HG03565 (cell line): ENCODE measurements around the gene CHM.
A peak's percentile ranks its signal among the peaks of the same experiment; 100 is the strongest.
"Not testable (repeated sequence)": the region's sequence is repeated elsewhere in the genome, so short reads cannot be mapped to it uniquely, and the experiment has no call there.

Experiments used
- ATAC-seq: cut with Tn5 transposase; IDR thresholded peaks from one replicate; pipeline ENCODE4 v1.9.1; 2021; ENCODE audit warnings: mild to moderate bottlenecking, moderate library complexity; ENCODE audit not compliant: unreplicated experiment

Gene CHM

DNA sequence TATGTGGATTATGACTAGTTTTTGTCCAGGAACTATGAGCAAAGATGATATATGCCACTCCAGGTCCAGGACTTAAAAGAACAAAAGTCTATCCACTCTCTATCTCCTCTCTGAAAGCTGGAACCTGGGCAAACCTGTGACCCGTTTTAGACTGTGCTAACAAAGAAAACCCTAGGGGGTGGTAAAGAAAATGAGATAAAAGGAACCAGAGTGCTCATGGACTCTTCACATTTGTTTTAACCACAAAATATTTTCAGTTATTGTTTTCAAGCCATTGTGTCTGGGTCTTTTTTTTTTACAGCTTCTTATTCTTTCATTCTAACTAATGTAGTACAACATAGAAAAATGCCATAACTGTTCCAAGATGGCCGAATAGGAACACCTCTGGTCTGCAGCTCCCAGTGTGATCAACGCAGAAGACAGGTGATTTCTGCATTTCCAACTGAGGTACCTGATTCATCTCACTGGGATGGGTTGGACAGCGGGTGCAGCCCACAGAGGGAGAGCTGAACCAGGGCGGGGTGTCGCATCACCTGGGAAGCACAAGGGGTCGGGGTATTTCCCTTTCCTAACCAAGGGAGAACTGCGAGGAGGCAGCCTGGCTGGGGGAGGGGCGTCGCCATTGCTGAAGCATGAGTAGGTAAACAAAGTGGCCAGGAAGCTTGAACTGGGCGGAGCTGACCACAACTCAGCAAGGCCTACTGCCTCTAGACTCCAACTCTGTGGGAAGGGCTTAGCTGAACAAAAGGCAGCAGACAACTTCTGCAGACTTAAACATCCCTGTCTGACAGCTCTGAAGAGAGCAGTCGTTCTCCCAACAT, 45.1 kb downstream of the CHM start:
- no peak for ATAC-seq

DNA sequence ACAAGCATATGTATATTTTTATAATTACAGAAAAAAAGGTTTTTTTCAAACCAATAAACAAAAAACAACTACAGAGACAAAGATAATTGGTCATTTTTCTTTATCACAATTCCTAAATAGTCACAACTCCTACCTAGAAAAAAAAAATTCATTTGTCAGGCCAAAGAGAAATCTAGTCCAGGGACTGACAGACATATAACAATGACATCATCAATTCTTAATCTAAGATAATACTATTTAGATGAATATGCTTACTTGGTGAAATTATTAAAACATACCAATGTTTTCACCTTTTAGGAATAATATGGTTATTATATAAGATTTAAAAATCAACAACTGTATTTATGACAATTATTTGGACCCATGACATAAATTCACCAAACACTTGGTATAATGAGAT, 48.4 kb downstream of the CHM start:
- no peak for ATAC-seq

GRCh38 chrX:85996555-85996954, 50.8 kb downstream of the CHM start:
- ATAC-seq: no peak

DNA sequence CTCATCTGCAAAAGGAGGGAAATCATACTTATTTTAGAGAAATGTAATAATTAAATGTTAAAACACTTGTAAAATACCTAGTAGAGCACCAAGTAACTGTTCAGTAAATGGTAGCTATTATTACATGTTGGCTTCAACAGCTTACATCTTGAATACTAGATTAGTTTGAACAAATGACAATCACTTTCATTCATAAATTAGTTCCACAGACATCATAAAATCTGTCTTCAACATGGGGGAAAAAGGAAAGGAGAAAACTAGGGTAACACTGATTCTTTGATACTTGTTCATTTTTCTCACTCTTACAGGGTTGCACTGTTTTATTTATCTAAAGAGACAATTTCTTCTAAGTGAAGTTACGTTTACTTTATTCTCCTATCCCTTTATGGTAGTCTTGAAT, 51.7 kb downstream of the CHM start:
- no peak for ATAC-seq

DNA sequence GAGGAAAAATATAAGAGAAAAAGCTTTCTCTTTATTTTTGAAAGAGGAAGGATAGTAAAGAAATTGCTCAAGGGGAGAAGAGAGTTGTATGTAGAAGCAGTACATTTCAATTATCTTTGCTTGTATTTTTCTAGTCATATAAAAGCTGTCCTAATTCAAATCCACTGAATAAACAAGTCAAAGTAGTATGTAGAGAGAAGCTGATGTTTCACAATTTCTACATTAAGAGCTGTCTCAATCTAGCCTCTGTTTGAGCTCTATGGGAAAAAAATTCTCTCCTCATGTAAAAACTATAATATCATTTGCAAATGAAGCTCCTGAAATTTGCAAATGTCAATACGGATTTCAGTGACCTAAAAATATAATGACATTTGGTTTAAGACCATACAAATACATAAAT, 52.6 kb downstream of the CHM start:
- ATAC-seq: no peak

GRCh38 chrX:85994228-85994627, 53.1 kb downstream of the CHM start:
- no peak for ATAC-seq

GRCh38 chrX:85993539-85994197, 53.7 kb downstream of the CHM start:
- no peak for ATAC-seq

GRCh38 chrX:85992811-85993229, 54.5 kb downstream of the CHM start:
- no peak for ATAC-seq

GRCh38 chrX:85988353-85988752, 59.0 kb downstream of the CHM start:
- ATAC-seq: no peak

- no peak for ATAC-seq
Observed at GRCh38 chrX:85980286-85980685, 67.1 kb downstream of the CHM start.

GRCh38 chrX:85977218-85977617, 70.1 kb downstream of the CHM start:
- ATAC-seq: peak; percentile 89

DNA sequence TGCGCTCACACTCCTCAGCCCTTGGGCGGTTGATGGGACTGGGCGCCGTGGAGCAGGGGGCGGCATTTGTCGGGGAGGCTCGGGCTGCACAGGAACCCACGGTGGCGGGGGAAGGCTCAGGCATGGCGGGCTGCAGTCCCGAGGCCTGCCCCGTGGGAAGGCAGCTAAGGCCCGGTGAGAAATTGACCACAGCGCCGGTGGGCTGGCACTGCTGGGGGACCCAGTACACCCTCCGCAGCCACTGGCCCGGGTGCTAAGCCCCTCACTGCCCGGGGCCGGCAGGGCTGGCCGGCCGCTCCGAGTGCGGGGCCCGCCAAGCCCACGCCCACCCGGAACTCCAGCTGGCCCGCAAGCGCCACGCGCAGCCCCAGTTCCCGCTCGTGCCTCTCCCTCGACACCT, 75.0 kb downstream of the CHM start:
- not testable (repeated sequence) for ATAC-seq

GRCh38 chrX:85964744-85965143, 82.6 kb downstream of the CHM start:
- no peak for ATAC-seq

- no peak for ATAC-seq
Observed at GRCh38 chrX:85963736-85964135, 83.6 kb downstream of the CHM start.

DNA sequence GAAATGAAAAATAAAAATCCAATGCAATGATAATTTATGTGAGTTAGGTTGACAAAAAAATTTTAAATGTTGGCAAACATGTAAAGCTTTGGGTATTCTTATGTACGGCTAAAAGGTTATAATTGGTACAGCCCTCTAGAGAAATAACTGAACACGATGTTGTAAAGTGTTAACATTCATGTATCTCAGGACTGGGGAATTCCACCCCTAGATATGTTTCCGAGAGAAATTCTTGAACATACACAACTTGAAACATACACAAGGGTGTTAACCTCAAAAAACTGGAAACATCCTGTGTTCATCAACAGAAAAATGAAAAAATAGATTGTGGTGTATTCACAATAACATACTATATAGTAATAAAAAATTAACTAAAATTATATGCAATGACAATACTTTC, 91.8 kb downstream of the CHM start:
- no peak for ATAC-seq

DNA sequence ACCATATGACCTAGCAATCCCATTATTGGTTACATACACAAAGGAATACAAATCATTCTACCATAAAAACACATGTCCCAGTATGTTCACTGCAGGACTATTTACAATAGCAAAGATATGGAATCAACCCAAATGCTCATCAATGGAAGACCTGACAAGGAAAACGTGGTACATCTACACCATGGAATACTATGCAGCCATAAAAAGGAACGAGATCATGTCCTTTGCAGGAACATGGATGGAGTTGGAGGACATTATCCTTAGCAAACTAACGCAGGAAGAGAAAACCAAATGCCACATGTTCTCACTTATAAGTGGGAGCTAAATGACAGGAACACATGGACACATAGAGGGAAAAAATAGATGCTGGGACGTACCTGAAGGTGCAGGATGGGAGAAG, 102.6 kb downstream of the CHM start:
- not testable (repeated sequence) for ATAC-seq

DNA sequence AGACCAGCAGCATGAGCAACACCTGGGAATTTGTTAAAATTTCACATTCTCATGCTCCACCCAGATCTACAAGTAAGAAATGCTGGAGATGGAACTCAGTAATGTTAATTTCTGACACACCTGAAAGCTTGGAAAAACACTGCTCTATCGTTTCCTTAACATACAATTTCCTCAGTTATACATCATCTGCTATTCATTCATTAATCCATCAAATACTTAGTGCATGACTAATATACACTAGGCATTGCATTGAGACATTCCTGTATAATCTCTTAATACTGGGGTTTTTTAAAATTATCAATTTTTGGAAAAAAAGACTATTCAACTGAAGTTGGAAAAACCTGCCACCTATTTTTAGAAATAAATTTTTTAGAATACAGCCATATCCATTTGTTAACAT, 106.1 kb downstream of the CHM start:
- no peak for ATAC-seq

- not testable (repeated sequence) for ATAC-seq
Observed at GRCh38 chrX:85939942-85940341, 107.4 kb downstream of the CHM start.

DNA sequence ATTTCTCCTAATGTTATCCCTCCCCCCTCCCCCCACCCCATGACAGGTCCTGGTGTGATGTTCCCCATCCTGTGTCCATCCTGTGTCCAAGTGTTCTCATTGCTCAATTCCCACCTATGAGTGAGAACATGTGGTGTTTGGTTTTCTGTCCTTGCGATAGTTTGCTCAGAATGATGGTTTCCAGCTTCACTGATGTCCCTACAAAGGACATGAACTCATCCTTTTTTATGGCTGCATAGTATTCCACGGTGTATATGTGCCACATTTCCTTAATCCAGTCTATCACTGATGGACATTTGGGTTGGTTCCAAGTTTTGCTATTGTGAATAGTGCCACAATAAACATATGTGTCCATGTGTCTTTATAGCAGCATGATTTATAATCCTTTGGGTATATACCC, 113.0 kb downstream of the CHM start:
- ATAC-seq: not testable (repeated sequence)

GRCh38 chrX:85930099-85930498, 117.3 kb downstream of the CHM start:
- ATAC-seq: no peak

- ATAC-seq: no peak
Observed at GRCh38 chrX:85928606-85929005, 118.8 kb downstream of the CHM start.

GRCh38 chrX:85927740-85928139, 119.6 kb downstream of the CHM start:
- no peak for ATAC-seq
